ENCODE measurements around the gene PRICKLE1. TPM values are rescaled to one million over a fixed set of nuclear protein-coding genes. Genes with fewer than 3 reads are reported as not detected.

Gene PRICKLE1
- total RNA-seq, 1 experiment from 2014 or later, result 8.6 TPM

DNA sequence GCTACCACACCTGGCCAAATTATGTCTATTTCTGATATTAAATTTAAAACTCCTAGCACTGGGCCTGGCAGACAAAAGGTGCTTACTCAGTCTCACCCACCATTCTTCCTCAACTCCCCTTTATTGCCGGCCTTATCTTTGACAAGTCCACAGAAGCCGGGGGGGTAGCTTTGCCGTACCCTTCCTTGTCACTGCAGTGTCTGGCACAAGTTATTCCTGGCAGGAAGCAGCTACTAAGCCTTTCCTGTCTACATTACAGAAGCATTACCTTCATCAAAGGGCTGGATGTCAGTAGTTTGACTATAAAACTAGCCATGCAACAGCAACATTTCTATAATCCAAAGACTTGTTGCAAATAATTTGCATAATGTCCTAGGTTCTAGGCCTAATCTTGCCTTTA lies 127.1 kb downstream of the PRICKLE1 start:
- no peak overlapping the region for H3K4me3 ChIP-seq
- H3K36me3 ChIP-seq, result peaks cover 33% of the 10 kb centered on the region
- DNase-seq, result no peak

DNA sequence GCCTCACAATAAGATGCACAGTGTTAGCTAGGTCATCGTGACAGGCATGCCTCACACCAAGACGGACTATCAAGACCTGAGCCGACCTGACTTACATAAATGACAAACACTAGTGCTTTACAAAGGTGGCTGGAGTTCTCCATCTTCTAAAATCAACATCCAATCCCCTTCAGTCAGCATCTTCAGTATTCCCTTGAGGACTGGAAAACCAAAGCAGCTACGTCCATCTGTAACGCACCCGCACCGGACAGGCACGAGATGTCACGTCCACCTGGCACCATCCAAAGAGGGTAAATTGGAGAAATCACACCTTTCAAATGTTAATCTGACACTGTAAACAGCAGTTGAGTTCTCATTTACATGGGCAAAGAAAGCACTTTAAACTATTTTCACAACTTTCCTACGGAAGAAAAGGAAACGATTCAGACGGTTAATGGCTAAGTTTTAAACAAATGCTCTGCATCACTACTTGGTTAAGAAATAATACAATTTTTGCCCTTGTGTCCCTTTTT lies 130.2 kb downstream of the PRICKLE1 start:
- no peaks in the 10 kb centered on the region for H3K9me3 ChIP-seq
- DNase-seq, result no peak
- H3K4me3 ChIP-seq, result no peak overlapping the region
- H3K27me3 ChIP-seq, result no peaks in the 10 kb centered on the region
- H3K36me3 ChIP-seq, result peaks cover 18% of the 10 kb centered on the region

More for the DNA sequence above, 127.1 kb downstream of the PRICKLE1 start:
- H3K27me3 ChIP-seq, result no peaks in the 10 kb centered on the region
- H3K9me3 ChIP-seq, result no peaks in the 10 kb centered on the region

DNA sequence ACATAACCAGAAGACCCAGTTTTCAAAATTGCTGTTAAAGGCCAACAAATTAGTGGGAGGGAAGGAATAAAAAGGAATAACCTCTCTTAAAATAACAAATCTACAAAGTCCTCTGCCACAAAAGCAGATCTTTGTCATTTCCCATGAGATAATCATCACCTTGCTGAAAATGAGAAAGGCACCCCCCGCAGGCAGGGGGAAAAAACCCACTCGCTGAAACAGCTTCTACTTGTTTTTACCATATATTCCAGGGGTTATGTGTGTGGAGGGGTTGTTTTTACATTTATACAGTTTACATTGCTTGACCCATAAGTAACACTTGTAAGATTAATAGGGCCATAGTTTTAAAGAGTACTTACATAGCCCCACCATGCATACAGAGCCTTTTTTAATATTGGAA lies 131.0 kb downstream of the PRICKLE1 start:
- Histone ChIP-seq H3K36me3 (peaks cover 13% of the 10 kb centered on the region), H3K27me3 (no peaks in the 10 kb centered on the region), H3K9me3 (no peaks in the 10 kb centered on the region), H3K4me3 (no peak overlapping the region)
- no peak for DNase-seq

DNA sequence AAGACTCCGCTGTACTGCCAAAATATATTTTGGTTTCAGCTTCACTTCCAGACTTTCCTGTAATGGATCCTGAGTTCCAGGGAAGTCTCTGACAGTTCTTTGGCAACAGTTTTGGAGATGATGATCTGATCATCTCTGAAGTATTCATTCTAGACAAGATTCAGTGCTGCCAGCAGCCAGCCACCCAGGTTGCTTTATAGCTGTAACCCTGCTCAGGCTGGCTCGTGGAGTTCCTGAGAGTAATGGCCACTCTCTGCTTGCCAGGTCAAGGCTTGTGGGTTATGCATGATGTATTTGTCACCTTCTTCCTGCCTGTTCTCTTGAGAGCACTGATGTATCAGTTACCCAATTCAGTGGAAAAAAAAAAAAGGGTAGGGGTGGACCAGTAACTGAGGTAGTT lies 139.3 kb downstream of the PRICKLE1 start:
- Histone ChIP-seq H3K27me3 (no peaks in the 10 kb centered on the region), H3K4me3 (no peak overlapping the region), H3K36me3 (peaks cover 8% of the 10 kb centered on the region), H3K9me3 (no peaks in the 10 kb centered on the region)
- peak; percentile 17 for DNase-seq

DNA sequence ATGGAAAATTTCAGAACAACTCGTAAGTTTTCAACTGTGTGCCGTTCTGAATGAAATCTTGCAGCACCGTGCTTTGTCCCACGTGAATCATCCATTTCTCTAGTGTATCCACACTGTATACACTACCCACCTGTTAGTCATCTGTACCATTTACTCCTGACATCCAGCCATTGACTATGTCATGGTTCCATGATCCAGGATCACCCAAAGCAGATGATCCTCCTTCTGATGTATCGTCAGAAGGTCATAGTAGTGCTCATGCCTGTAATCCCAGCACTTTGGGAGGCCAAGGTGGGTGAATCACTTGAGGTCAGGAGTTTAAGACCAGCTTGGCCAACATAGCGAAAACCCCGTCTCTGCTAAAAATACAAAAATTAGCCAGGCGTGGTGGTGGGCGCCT lies 140.7 kb downstream of the PRICKLE1 start:
- no peak overlapping the region for H3K4me3 ChIP-seq
- H3K36me3 ChIP-seq, result peaks cover 14% of the 10 kb centered on the region
- H3K9me3 ChIP-seq, result no peaks in the 10 kb centered on the region
- DNase-seq, result peak; percentile 29
- H3K27me3 ChIP-seq, result no peaks in the 10 kb centered on the region

DNA sequence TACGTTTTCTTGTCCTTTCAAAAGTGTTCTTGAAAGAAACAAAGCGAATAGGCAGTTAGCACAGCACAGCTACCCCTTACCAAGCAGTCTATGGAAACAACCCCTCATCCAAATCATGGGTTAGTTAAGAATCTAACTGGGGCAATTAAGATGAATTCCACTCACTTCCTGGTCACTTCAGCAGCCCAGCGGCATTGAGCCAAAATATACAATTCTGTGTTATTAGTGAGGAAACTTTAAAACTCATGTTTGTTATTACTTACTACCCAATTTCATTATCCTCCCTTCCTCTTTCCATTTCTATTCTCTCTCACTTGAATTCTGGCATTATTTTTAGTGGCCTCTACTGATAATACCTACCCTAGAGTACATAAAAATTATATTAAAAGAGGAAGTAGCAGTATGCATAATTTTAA lies 142.2 kb downstream of the PRICKLE1 start:
- H3K4me3 ChIP-seq, result no peak overlapping the region
- no peak for DNase-seq
- H3K9me3 ChIP-seq, result no peaks in the 10 kb centered on the region
- peaks cover 25% of the 10 kb centered on the region for H3K36me3 ChIP-seq
- H3K27me3 ChIP-seq, result no peaks in the 10 kb centered on the region

DNA sequence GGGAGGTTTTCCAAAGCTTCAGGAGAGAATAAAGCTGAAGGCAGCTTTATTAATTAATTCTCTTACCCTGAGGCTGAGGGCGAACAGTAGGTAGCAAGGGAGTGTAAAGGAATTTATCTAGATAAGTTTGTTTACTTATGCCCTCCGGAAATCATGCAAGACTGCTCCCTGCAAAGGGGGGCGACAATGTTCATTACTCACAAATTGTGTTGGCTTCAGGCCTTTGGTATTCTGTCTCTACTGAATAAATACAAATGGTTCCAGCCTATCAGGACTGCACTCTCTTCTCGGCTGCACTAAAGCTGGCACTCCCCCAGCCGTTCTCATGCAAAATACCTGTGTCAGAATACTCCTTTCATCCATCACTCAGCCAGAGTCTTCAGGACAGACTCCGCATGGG lies 142.8 kb downstream of the PRICKLE1 start:
- no peak overlapping the region for H3K4me3 ChIP-seq
- peaks cover 30% of the 10 kb centered on the region for H3K36me3 ChIP-seq
- H3K27me3 ChIP-seq, result no peaks in the 10 kb centered on the region
- H3K9me3 ChIP-seq, result no peaks in the 10 kb centered on the region
- no peak for DNase-seq

DNA sequence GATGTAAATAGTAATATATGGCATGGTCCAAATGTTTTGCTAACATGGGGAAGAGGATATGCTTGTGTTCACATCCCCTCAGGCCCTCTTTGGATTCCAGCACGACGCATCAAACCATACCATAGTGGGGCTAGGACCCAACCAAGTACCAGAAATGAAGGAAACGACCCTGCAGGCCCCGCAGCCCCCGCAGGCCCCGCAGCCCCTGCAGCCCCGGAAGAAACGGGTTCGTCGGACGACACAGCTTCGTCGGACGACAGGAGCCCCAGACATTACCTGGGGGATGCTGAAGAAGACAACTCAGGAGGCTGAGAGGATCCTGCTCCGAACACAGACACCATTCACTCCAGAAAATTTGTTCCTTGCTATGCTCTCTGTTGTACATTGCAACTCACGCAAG lies 143.7 kb downstream of the PRICKLE1 start:
- H3K4me3 ChIP-seq, result no peak overlapping the region
- no peaks in the 10 kb centered on the region for H3K27me3 ChIP-seq
- H3K36me3 ChIP-seq, result peaks cover 33% of the 10 kb centered on the region
- DNase-seq, result no peak
- H3K9me3 ChIP-seq, result no peaks in the 10 kb centered on the region

DNA sequence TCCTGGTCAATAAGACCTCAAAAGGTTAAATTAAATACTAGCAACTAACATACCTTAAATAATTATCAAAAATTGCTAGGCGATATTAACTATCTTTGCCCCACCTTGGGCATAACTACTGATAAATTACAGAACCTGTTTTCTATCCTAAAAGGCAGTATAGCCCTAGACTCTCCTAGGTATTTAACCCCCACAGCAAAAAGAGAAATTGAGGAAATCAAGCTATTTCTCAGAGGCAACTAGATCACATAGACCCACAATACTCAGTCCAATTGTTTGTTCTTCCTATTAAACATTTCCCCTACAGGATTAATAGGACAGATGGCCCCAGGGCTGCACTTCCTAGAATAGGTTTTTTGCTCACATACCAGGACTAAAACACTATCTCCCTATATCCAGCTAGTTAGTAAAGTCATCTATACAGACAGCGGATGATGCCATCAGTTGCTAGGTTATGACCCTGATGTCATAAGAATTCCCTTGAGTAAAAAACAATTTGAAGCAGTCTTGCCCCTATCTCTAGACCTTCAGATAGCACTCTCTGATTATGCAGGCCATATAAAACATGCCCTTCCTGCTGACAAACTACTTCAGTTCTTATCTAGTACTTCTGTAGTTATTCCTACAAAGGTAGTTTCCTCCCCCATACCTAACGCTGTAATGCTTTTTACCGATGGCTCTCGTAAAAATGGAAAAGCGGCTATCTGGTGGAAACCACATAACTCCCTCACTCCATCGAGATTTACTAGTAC lies 145.2 kb downstream of the PRICKLE1 start:
- no peak for DNase-seq
- no peaks in the 10 kb centered on the region for H3K9me3 ChIP-seq
- H3K36me3 ChIP-seq, result peaks cover 33% of the 10 kb centered on the region
- no peaks in the 10 kb centered on the region for H3K27me3 ChIP-seq
- H3K4me3 ChIP-seq, result no peak overlapping the region

DNA sequence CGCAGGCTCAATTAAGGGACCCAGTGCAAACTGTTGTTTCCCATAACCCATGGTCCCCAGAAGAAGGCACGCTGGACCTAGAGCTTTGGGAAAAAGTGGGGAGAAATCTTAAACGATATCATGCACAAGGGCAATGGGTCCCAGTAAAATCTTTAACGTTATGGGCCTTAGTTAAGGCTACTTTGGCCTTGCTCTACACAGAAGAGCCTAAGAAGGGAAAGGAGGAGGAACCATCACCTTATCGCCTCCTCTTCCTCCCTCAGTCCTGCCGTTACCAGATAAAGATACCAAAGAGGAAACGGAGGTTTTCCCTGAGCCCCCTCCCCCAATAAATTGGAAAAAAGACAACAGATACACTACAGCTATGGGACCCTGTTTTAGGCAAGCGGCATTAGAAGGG lies 146.7 kb downstream of the PRICKLE1 start:
- Histone ChIP-seq H3K4me3 (no peak overlapping the region), H3K9me3 (no peaks in the 10 kb centered on the region), H3K27me3 (no peaks in the 10 kb centered on the region), H3K36me3 (peaks cover 25% of the 10 kb centered on the region)
- no peak for DNase-seq

DNA sequence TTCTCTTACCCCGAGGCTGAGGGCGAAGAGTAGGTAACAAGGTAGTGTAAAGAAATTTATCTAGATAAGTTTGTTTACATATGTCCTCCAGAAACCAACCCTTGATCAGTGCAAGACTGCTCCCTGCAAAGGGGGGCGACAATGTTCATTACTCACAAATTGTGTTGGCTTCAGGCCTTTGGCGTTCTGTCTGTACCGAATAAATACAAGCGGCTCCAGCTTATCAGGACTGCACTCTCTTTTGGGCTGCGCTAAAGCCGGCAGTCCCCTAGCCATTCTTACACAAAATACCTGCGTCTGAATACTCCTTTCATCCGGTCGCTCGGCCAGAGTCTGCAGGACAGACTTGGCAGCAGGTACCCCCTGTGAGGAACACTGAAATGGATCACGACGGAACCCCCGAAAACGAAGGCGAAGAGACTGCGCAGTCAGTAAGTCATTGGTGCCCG lies 147.2 kb downstream of the PRICKLE1 start:
- no peak for DNase-seq
- Histone ChIP-seq H3K4me3 (no peak overlapping the region), H3K36me3 (peaks cover 25% of the 10 kb centered on the region), H3K27me3 (no peaks in the 10 kb centered on the region), H3K9me3 (no peaks in the 10 kb centered on the region)

DNA sequence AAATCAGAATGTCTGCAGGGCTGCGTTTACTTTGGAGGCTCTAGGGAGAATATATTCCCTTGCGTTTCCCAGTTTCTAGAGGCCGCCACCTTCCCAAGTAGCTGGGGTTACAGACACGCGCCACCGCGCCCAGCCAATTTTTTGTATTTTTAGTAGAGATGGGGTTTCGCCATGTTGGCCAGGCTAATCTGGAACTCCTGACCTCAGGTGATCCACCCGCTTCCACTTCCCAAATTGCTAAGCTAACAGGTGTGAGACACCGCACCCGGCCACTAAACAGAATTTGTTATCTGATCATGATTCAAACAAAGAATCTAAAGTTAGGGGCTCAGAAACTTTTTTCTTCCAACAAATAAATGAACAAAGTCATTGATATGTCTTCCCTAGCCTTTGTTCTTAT lies 148.9 kb downstream of the PRICKLE1 start:
- Histone ChIP-seq H3K4me3 (no peak overlapping the region), H3K27me3 (no peaks in the 10 kb centered on the region), H3K36me3 (peaks cover 25% of the 10 kb centered on the region), H3K9me3 (no peaks in the 10 kb centered on the region)
- no peak for DNase-seq

DNA sequence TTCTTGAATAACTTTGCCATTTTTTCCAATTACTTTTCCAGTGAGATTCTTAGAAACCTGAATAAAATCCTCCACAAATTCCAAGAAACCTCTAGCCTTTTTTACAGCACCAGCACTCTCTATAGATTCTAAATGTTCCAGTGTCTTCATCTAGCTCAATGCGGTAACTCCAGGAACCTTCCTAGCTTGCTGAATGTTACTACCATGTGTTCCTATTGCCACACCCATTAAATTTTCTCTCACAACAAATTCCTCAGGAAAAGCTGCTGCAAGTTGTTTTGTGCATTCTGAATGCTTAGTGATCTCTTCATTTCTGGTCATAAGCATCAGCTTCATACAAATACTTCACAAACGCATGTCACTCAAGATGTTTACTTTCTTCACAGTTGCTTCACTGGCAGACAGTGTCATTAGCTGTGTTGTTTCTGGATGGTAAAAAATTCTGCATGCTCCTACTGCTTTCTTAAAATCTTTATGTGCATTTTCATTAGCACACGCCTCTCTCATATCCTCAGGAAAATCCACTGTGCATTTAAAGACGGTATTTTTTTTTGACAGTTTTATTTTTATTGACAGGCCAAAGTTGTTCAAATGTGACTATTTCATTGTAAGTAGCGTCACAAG lies 156.9 kb downstream of the PRICKLE1 start:
- no peaks in the 10 kb centered on the region for H3K9me3 ChIP-seq
- H3K36me3 ChIP-seq, result peaks cover 8% of the 10 kb centered on the region
- no peak for DNase-seq
- no peak overlapping the region for H3K4me3 ChIP-seq
- no peaks in the 10 kb centered on the region for H3K27me3 ChIP-seq

DNA sequence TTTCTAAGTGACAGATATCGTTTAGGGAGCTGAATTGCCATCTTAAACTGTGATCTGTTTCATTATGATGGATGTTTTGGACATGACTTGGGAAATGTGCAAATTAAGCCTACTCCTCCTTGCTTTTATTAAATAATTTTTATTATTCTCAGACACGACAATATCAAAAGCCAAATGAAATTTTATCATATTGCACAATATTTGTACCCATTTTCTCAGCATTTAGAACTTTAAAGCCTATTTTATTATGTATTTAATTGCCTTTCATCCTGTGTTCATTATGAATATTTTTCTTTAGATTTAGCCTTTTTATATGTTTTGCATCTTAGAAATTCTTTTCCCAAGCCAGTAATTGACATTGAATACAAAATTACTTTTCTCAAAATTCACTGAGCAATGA lies 160.7 kb downstream of the PRICKLE1 start:
- Histone ChIP-seq H3K4me3 (no peak overlapping the region), H3K27me3 (no peaks in the 10 kb centered on the region), H3K36me3 (peaks cover 11% of the 10 kb centered on the region), H3K9me3 (no peaks in the 10 kb centered on the region)
- no peak for DNase-seq

DNA sequence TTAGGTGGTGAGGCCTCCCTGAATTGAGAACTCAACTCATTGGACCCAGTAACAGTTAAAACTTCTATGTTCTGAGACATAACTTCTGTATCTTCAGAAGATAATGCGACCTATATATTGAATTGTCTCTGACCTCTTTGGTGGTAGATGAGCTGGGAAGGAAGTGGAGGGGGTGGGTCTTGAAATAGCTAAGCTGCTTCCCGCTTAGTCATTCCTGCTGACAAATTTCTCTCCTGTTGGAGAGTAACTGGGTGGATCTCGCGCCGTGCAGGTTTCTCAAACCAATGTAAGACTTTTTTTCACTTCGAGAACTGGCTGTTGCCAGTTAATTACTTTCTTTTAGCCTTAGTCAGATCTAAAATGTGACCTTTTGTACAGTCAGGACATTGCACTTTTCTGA lies 162.8 kb downstream of the PRICKLE1 start:
- no peaks in the 10 kb centered on the region for H3K27me3 ChIP-seq
- H3K4me3 ChIP-seq, result no peak overlapping the region
- peak; percentile 36 for DNase-seq
- H3K9me3 ChIP-seq, result no peaks in the 10 kb centered on the region
- H3K36me3 ChIP-seq, result peaks cover 7% of the 10 kb centered on the region

DNA sequence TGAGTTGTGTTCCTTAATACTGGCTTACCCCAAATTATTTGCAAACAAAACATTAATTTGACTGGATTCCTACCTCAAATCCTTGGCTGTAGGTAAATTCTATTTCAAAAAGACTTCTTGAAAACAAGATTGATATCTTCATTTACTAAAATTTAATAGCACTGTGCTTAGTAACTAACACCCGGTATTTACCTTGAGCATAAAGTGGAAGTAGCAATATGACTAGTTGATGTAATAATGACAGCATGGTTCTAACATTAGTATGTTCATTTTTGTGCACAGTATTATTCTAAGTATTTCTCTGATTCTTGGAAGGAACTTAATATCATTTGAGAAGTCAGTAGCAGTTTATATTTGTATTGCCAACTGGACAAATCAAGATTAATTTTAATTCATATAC lies 166.8 kb downstream of the PRICKLE1 start:
- Histone ChIP-seq H3K9me3 (no peaks in the 10 kb centered on the region), H3K4me3 (no peak overlapping the region), H3K27me3 (no peaks in the 10 kb centered on the region), H3K36me3 (peaks cover 5% of the 10 kb centered on the region)
- DNase-seq, result no peak

DNA sequence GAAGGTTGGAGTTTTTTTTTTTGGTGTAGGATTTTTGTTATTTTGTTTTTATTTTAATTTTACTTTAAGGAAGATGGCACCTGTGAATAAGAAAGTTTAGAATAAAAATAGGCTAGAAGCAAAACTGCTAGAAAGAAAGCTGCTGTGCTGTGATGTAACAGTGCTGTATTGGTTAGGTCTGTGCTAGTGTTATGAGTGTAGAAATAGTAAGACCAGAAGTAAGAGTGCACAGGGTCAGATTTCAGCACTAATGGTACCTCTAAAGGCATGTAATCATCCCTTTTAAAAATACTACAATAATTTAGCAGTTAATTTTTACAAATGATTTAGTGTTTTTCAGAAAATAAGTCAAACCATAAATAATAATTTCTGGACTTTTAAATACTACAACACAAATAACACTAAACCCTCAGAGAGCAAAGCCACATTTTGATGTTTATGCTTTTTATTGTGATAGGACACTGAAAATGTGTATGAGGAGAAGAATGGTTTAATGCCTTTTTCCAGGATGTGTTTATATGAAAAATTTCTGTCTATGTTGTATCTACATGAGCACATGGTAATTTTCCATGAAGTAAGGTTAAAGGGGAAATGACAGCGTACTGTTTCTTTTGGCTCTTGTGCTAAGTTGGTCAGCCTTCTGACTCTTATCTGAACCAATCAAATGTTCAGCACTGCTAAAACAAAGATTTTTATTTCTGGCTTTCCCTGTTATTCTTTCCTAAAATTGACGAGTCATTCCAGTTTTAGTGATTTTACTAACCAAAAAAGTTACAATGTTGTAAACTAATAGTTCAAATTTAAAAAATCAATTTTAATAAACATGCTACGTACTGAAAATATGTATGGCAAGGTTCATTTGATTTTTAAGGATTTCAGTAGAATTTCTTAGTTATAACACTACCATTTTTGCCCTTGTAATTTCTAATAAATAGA lies 167.4 kb downstream of the PRICKLE1 start:
- Histone ChIP-seq H3K9me3 (no peaks in the 10 kb centered on the region), H3K27me3 (no peaks in the 10 kb centered on the region), H3K36me3 (no peaks in the 10 kb centered on the region; the same call in 1 of the 2 replicates), H3K4me3 (no peak overlapping the region)
- no peak for DNase-seq

Data from MG63 (cell line).